NCI-H524 treated with DMSO at 0.1 percent for 48 hours (cell line): ENCODE measurements around the gene RTEL1.
"Not testable (repeated sequence)": the region's sequence is repeated elsewhere in the genome, so short reads cannot be mapped to it uniquely, and the experiment has no call there.

ENCODE experiments used
- DNase-seq: peaks from one replicate; lab custom pipeline; 2025; lab: John Stamatoyannopoulos, UW

The RTEL1 gene

GRCh38 chr20:63652192-63652980 is 5.7 kb upstream of the RTEL1 start:
- no peak for DNase-seq

GRCh38 chr20:63653041-63653973 is 4.8 kb upstream of the RTEL1 start, which contains the start of gene STMN3:
TSS of gene STMN3 (minus strand) at chr20:63653424. CDS start at chr20:63653345, 79 bp downstream.
- peak; percentile 44 for DNase-seq

GRCh38 chr20:63653974-63654668 is 4.0 kb upstream of the RTEL1 start:
- DNase-seq = no peak

GRCh38 chr20:63655249-63655648 is 2.9 kb upstream of the RTEL1 start:
- DNase-seq = no peak

GRCh38 chr20:63656451-63656850 is 1.7 kb upstream of the RTEL1 start:
- no peak for DNase-seq

- no peak for DNase-seq
These were observed 714 bp upstream of the RTEL1 start for GRCh38 chr20:63657260-63657936.

- no peak for DNase-seq
These were observed 656 bp downstream of the RTEL1 start for GRCh38 chr20:63658749-63659187.

GRCh38 chr20:63659370-63659769 is 1.3 kb downstream of the RTEL1 start:
- DNase-seq = no peak

GRCh38 chr20:63660174-63660573 is 2.1 kb downstream of the RTEL1 start:
- DNase-seq = not testable (repeated sequence)

GRCh38 chr20:63660622-63661021 is 2.5 kb downstream of the RTEL1 start:
- no peak for DNase-seq

- DNase-seq = no peak
These were observed 3.0 kb downstream of the RTEL1 start for GRCh38 chr20:63661108-63661507.

- no peak for DNase-seq
These were observed 4.1 kb downstream of the RTEL1 start for GRCh38 chr20:63661959-63662812.

GRCh38 chr20:63662813-63663189 is 4.7 kb downstream of the RTEL1 start:
- no peak for DNase-seq

GRCh38 chr20:63663332-63664066 is 5.4 kb downstream of the RTEL1 start:
- DNase-seq = no peak

GRCh38 chr20:63664143-63664851 is 6.2 kb downstream of the RTEL1 start:
- DNase-seq = no peak

GRCh38 chr20:63664861-63665594 is 6.9 kb downstream of the RTEL1 start:
- DNase-seq = no peak

GRCh38 chr20:63665708-63666107 is 7.6 kb downstream of the RTEL1 start:
- DNase-seq = no peak

- DNase-seq = no peak
These were observed 9.7 kb downstream of the RTEL1 start for GRCh38 chr20:63667858-63668257.

- no peak for DNase-seq
These were observed 10.2 kb downstream of the RTEL1 start for GRCh38 chr20:63668351-63668750.
